Gastrocnemius medialis (tissue), 4 donors: ENCODE data around the gene HIVEP3. TPM values are rescaled to one million over a fixed set of nuclear protein-coding genes. Genes with fewer than 3 reads are reported as not detected.

Experiments used
- ATAC-seq, 2 donors: fragments of 150-250 bp; one replicate each; pipeline ENCODE4 v1.9.1; 2016
- DNase-seq, 2 donors: peaks; one replicate each; pipeline ENCODE4 v3.0.0-alpha.2; 2019
- H3K27ac ChIP-seq, 4 donors: fragments of 200-600 bp; sonication (generic); 1 replicate in 1 of 4; 2 replicates in 3 of 4; pipeline ENCODE4 v1.5.1; 2016 to 2018; ENCODE audit warnings: mild to moderate bottlenecking in 2 of 4, moderate library complexity in 1 of 4
- H3K27me3 ChIP-seq, 3 donors: fragments of 200-600 bp; sonication (generic) in 2 of 3; 1 replicate in 1 of 3; 2 replicates in 2 of 3; pipeline versions ENCODE4 v1.5.1 to v1.6.0; 2016 to 2019; ENCODE audit warnings: mild to moderate bottlenecking in 1 of 3, moderate library complexity in 1 of 3
- H3K36me3 ChIP-seq, 2 donors: fragments of 200-600 bp; sonication (generic) in 1 of 2; one replicate each; pipeline ENCODE4 v1.5.1; 2017 to 2018
- H3K4me1 ChIP-seq, 2 donors: fragments of 200-600 bp; sonication (generic) in 1 of 2; one replicate each; pipeline ENCODE4 v1.5.1; 2016 to 2017; ENCODE audit warnings: mild to moderate bottlenecking in 2 of 2
- H3K4me3 ChIP-seq, 4 donors: fragments of 200-600 bp; sonication (generic) in 3 of 4; 1 replicate in 1 of 4; 2 replicates in 3 of 4; pipeline ENCODE4 v1.5.1; 2016 to 2019; ENCODE audit warnings: mild to moderate bottlenecking in 2 of 4
- H3K9me3 ChIP-seq, 3 donors: fragments of 200-600 bp; sonication (generic) in 2 of 3; 1 replicate in 1 of 3; 2 replicates in 2 of 3; pipeline ENCODE4 v1.5.1; 2016 to 2019
- POLR2A ChIP-seq, 2 donors: fragments of 450-650 bp; IDR thresholded peaks; one replicate each; pipeline ENCODE4 v1.6.1; 2017; ENCODE audit warnings: antibody characterized with exemption in 2 of 2, mild to moderate bottlenecking in 2 of 2, moderate library complexity in 2 of 2
- in situ Hi-C, 4 donors: fragments of 200-750 bp; cut with MboI; loops; one replicate each; pipeline versions ENCODE4 v1.15.0 to v1.8.0; 2017; ENCODE audit warnings: low sequenced_read_pairs in 4 of 4
- intact Hi-C: fragments of 100-400 bp; cut with DNase I; formaldehyde crosslinking; loops from one replicate; pipeline ENCODE4 v1.15.1; 2023; ENCODE audit warnings: low total_unique reads
- total RNA-seq, 4 donors: library from RNA; depleted of rRNA; stranded (reverse); fragments of >200 nt; gene quantifications; one replicate each; pipeline versions ENCODE4 v1.1.0 to v1.2.3, GENCODE V29; 2016
- TF ChIP-seq, protein P1 (sequence below), 5 experiments: fragments of 450-650 bp in 3 of 5; fragments of 200-600 bp in 2 of 5; sonication (generic) in 2 of 5; IDR thresholded peaks in 4 of 5; conservative IDR thresholded peaks in 1 of 5; 1 replicate in 4 of 5; 2 replicates in 1 of 5; pipeline ENCODE4 v1.5.1; 2016 to 2019; ENCODE audit warnings: antibody characterized with exemption in 5 of 5, mild to moderate bottlenecking in 3 of 5, moderate library complexity in 3 of 5

Gene HIVEP3
- total RNA-seq, 4 donors from 2014 or later: 0.80 to 1.8 (median 1.3) TPM

GRCh38 chr1:41573194-41573593 is 345.5 kb downstream of the HIVEP3 start:
- Histone ChIP-seq H3K36me3 (no peaks in the 10 kb centered on the region), H3K27ac (no peak overlapping the region), H3K27me3 (no peaks in the 10 kb centered on the region), H3K9me3 (no peaks in the 10 kb centered on the region), H3K4me1 (peaks cover 3 to 7% of the 10 kb centered on the region in 2 donors), H3K4me3 (no peak overlapping the region)
- intact Hi-C loops (loop anchor here (10.0 kb wide), 1 partner anchor 462 kb away; no protein-coding TSS in a partner anchor), in situ Hi-C loops (loop anchor here (10.0 kb wide), 3 partner anchors 222 to 602 kb away; partner anchors contain the start of gene GUCA2A (in 1 of the 4))
- no peak for TF ChIP-seq POLR2A (IDR thresholded peaks at IDR 0.05)
- TF ChIP-seq, protein P1, sequence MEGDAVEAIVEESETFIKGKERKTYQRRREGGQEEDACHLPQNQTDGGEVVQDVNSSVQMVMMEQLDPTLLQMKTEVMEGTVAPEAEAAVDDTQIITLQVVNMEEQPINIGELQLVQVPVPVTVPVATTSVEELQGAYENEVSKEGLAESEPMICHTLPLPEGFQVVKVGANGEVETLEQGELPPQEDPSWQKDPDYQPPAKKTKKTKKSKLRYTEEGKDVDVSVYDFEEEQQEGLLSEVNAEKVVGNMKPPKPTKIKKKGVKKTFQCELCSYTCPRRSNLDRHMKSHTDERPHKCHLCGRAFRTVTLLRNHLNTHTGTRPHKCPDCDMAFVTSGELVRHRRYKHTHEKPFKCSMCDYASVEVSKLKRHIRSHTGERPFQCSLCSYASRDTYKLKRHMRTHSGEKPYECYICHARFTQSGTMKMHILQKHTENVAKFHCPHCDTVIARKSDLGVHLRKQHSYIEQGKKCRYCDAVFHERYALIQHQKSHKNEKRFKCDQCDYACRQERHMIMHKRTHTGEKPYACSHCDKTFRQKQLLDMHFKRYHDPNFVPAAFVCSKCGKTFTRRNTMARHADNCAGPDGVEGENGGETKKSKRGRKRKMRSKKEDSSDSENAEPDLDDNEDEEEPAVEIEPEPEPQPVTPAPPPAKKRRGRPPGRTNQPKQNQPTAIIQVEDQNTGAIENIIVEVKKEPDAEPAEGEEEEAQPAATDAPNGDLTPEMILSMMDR (IDR thresholded peaks at IDR 0.05 in 4 of 5, conservative IDR thresholded peaks at IDR 0.05 in 1 of 5): no peak
- no peak for DNase-seq
- no peak for ATAC-seq

DNA sequence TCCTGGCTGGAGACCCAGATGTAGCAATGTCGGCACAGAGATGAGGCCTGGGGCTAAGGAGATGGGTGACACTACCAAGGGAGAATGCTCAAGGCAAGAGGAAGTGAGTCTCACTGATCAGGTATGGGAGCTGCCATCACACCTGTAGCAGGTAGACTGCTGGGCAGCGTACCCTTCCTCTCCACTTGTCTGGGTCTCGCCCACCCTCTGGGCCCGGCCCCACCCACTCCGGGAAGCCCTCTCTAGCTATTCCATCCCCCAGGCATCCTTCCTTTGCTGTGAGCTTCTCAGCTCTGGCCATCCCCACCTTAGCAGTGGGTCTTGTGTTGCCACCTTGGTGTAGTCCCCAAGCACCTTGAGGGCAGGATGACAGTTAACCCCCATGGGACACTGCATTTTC is 346.5 kb downstream of the HIVEP3 start:
- no peaks in the 10 kb centered on the region for H3K27me3 ChIP-seq
- no peak for TF ChIP-seq POLR2A (IDR thresholded peaks at IDR 0.05)
- TF ChIP-seq, protein P1 (IDR thresholded peaks at IDR 0.05 in 4 of 5, conservative IDR thresholded peaks at IDR 0.05 in 1 of 5): no peak
- H3K9me3 ChIP-seq: no peaks in the 10 kb centered on the region
- H3K4me1 ChIP-seq: peaks cover 3 to 7% of the 10 kb centered on the region in 2 donors
- no peak for DNase-seq
- H3K4me3 ChIP-seq: no peak overlapping the region
- no peak overlapping the region for H3K27ac ChIP-seq
- in situ Hi-C loops (loop anchor here (10.0 kb wide), 3 partner anchors 223 to 603 kb away; partner anchors contain the start of gene GUCA2A (in 1 of the 4)), intact Hi-C loops (loop anchor here (10.0 kb wide), 1 partner anchor 463 kb away; no protein-coding TSS in a partner anchor)
- H3K36me3 ChIP-seq: no peaks in the 10 kb centered on the region
- no peak for ATAC-seq

- intact Hi-C loops: loop anchor here (10.0 kb wide), 1 partner anchor 464 kb away; no protein-coding TSS in a partner anchor
- TF ChIP-seq, protein P1 (IDR thresholded peaks at IDR 0.05 in 4 of 5, conservative IDR thresholded peaks at IDR 0.05 in 1 of 5): no peak
- TF ChIP-seq POLR2A (IDR thresholded peaks at IDR 0.05): no peak
- in situ Hi-C loops: loop anchor here (10.0 kb wide), 3 partner anchors 224 to 604 kb away; partner anchors contain the start of gene GUCA2A (in 1 of the 4)
Measured at GRCh38 chr1:41571041-41571440, 347.7 kb downstream of the HIVEP3 start.

DNA sequence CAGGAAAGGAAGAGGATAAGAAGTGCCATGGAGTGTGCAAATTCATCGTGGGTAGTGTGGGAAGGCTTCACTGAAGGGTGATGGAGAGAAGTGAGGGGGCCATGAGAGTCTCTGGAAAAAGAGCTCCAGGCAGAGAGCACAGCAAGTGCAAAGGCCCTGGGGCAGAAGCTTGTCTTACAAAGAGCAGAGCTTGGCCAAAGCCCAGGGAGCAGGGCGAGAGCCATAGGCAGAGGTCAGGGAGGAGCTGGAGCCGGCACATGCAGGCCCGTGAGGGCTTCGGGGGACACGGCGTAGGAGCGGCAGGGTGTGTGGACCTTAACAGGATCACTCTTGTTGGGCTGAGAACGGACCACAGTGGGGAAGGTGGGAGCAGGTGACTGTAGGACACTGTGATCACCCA is 350.5 kb downstream of the HIVEP3 start:
- Histone ChIP-seq H3K27me3 (no peaks in the 10 kb centered on the region), H3K4me1 (no peaks in the 10 kb centered on the region), H3K36me3 (no peaks in the 10 kb centered on the region), H3K27ac (no peak overlapping the region), H3K9me3 (no peaks in the 10 kb centered on the region), H3K4me3 (no peak overlapping the region)
- DNase-seq (no peak), ATAC-seq (no peak)
- TF ChIP-seq, protein P1 (IDR thresholded peaks at IDR 0.05 in 4 of 5, conservative IDR thresholded peaks at IDR 0.05 in 1 of 5): no peak
- TF ChIP-seq POLR2A (IDR thresholded peaks at IDR 0.05): no peak
- in situ Hi-C loops (no loop called here), intact Hi-C loops (no loop called here)

More at GRCh38 chr1:41571041-41571440, 347.7 kb downstream of the HIVEP3 start:
- Histone ChIP-seq H3K4me3 (no peak overlapping the region), H3K9me3 (no peaks in the 10 kb centered on the region), H3K27ac (no peak overlapping the region), H3K4me1 (peaks cover 3 to 7% of the 10 kb centered on the region in 2 donors), H3K36me3 (no peaks in the 10 kb centered on the region), H3K27me3 (no peaks in the 10 kb centered on the region)
- DNase-seq (no peak), ATAC-seq (no peak)
